Measurements from ENCODE around the gene SF3B2.
"Not testable (repeated sequence)": the region's sequence is repeated elsewhere in the genome, so short reads cannot be mapped to it uniquely, and the experiment has no call there.

The SF3B2 gene, protein sequence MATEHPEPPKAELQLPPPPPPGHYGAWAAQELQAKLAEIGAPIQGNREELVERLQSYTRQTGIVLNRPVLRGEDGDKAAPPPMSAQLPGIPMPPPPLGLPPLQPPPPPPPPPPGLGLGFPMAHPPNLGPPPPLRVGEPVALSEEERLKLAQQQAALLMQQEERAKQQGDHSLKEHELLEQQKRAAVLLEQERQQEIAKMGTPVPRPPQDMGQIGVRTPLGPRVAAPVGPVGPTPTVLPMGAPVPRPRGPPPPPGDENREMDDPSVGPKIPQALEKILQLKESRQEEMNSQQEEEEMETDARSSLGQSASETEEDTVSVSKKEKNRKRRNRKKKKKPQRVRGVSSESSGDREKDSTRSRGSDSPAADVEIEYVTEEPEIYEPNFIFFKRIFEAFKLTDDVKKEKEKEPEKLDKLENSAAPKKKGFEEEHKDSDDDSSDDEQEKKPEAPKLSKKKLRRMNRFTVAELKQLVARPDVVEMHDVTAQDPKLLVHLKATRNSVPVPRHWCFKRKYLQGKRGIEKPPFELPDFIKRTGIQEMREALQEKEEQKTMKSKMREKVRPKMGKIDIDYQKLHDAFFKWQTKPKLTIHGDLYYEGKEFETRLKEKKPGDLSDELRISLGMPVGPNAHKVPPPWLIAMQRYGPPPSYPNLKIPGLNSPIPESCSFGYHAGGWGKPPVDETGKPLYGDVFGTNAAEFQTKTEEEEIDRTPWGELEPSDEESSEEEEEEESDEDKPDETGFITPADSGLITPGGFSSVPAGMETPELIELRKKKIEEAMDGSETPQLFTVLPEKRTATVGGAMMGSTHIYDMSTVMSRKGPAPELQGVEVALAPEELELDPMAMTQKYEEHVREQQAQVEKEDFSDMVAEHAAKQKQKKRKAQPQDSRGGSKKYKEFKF

DNA sequence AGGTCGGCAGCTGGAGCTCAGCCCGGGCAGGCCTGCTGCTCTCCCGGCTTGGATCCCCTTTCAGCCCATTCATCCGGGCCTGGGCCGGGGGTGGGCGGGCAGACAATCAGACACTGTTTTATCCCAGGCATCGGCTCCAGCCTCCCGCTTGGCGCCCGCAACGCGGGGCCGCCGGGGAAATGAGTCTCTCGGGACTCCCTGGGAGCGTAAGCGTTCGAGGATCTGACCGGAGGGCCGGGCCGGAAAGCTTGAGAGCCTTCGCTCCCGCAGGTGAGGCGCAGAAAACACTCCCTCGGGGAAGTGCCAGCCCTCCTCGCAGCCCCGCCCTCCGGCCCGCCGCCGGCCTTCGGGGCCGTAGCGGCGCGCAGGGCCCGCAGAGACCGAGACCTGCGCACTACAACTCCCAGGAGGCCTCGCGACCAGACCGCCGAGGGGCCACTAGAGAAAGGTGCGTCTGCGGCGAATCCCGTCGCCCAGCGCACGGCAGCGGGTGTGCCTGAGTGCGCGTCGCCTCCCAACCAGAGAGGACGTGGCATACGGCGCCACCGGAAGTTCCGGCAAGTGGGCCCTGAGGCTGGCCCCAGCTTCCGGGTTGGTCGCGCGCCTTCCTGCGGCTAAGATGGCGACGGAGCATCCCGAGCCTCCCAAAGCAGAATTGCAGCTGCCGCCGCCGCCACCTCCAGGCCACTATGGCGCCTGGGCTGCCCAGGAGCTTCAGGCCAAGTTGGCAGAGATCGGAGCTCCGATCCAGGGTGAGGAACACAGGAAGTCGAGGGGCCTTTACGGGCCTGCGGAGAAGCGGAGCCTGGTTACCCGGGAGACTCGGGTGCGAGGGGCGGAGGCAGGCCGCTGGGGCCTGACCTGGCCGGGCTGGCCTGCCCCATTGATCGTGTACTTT, at the start of gene SF3B2:
Gene SF3B2 (plus strand): TSS at position 599 of the 898 bp plus-strand sequence. CDS start 21 bp downstream, at position 620.
- in situ Hi-C loops (cut with HindIII; ENCODE audit: low pct_unique_long_range_greater_than_20kb, low sequenced_read_pairs) = no loop called here
- TF ChIP-seq JUND (IDR thresholded peaks at IDR 0.05; ENCODE audit: low read depth) = no peak
- DNase-seq (ENCODE audit: low read depth in 1 of 2, low spot score in 1 of 2) = peak; percentile 99 to 100

DNA sequence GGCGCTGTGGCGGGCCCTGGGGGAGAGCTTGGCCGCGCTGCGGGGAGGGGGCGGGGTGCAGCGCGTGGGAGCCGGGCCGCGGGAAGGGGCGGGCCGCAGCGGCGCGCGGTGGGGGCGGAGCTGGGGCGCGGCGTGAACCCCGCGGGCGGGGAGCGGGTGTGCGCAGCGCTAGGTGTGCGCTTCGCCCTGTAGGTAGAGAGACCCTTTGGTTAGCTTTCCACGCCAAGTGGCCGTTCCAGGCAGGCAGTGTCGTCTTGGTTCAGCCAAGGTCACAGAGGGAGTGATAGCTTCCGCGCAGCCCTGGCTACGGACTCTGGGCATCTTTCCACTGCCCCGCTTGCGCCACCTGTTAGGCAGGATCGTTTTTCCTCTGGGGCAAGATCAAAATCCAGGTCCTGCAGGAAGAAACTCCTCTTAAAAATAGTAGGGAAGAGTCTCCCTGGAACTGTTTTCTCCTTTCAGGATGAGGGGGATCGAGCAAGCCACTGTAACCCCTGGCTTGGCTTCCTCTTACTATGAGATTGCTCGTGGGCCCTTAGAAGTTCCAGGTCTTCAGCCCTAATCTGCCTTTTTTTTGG, 49.4 kb upstream of the SF3B2 start:
- no peak for TF ChIP-seq JUND (IDR thresholded peaks at IDR 0.05; ENCODE audit: low read depth)
- in situ Hi-C loops (cut with HindIII; ENCODE audit: low pct_unique_long_range_greater_than_20kb, low sequenced_read_pairs) = no loop called here
- DNase-seq (ENCODE audit: low read depth in 1 of 2, low spot score in 1 of 2) = peak; percentile 77 to 91

DNA sequence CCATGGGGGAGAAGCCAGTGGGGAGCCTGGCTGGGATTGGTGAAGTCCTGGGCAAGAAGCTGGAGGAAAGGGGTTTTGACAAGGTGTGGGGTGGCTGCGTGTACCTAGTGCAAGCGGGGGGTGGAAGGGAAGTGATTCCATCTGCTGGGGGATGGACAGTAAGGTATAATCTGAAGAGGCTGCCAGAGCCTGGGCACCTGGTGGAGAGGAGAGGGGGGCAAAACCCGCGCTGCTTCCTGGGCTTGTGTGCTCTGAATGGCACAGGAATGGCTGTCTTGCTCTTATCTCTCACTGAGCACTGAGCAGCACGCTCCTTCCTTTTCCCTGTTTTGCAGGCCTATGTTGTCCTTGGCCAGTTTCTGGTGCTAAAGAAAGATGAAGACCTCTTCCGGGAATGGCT, 48.9 kb upstream of the SF3B2 start:
- DNase-seq (ENCODE audit: low read depth in 1 of 2, low spot score in 1 of 2) = no peak
- no peak for TF ChIP-seq JUND (IDR thresholded peaks at IDR 0.05; ENCODE audit: low read depth)
- in situ Hi-C loops (cut with HindIII; ENCODE audit: low pct_unique_long_range_greater_than_20kb, low sequenced_read_pairs) = no loop called here

DNA sequence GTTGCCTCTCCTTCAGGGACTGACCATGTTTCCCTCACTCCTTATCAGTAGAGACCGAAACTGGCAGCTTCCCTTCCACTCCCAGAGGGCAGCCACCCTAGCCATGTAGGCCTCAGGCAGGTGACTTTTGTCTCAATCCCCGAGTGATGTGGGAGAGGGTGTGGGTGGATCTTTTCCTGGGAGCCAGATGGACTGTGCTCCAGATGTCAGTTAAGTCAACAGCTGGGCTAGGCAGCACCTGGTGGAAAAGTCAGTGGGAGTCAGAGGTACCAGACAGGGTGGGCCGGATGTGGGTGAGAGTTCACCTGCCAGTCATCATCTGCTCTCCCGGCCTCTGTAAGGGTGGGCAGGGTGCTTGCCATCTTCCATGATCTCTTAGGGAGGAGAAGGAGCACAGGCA, 48.0 kb upstream of the SF3B2 start:
- TF ChIP-seq JUND (IDR thresholded peaks at IDR 0.05; ENCODE audit: low read depth) = no peak
- in situ Hi-C loops (cut with HindIII; ENCODE audit: low pct_unique_long_range_greater_than_20kb, low sequenced_read_pairs) = no loop called here
- no peak for DNase-seq (ENCODE audit: low read depth in 1 of 2, low spot score in 1 of 2)

DNA sequence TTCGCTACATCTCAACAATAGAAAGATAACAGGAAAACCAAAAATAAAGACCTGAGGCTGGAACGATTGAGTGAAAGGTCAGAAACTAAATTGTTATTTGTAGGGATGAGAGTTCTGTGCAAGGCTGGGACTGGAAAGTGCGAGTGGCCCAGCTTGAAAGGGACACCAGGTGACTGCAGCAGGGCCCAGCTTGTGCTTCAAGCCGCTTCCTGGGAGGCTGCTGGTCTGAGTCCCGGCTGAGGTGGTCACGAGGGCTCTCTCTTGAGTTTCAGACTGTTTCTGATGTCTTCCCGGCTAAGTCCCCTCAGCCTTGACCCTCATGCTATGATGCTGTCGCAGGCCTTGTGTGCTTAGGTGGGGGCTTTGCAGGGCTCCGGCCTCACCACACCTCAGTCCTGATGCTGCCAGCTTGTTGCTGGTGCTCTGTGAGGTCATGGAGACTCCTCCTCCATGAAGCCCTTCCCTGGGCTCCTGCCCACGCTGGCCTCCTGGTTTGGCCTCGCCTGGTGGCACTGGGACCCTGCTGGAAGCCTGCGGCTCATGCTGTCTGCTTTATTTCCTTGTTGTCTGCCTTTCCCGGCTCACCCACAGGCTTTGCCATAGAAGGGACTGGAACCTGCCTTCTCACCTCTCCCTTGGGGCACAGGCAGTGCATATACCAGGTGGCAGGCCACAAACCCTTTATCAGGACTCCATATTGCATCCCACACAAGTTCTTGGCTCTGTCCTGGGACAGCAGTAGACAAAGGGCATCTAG, 45.9 kb upstream of the SF3B2 start:
- in situ Hi-C loops (cut with HindIII; ENCODE audit: low pct_unique_long_range_greater_than_20kb, low sequenced_read_pairs) = no loop called here
- TF ChIP-seq JUND (IDR thresholded peaks at IDR 0.05; ENCODE audit: low read depth) = no peak
- no peak for DNase-seq (ENCODE audit: low read depth in 1 of 2, low spot score in 1 of 2)

DNA sequence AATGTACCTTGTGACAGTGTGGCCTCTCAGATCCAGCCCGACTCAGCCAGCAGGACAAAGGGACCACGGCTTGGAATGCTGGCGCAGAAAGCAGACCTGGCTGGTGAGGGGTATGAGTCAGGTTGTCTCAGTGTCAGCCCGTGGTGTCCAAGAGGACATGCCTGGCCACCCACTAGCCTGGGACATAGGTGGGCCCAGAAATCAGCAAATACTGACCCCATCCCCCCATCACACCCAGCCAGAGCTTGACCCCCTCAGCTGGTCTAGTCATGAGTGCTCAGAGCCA, 45.3 kb upstream of the SF3B2 start:
- no peak for DNase-seq (ENCODE audit: low read depth in 1 of 2, low spot score in 1 of 2)
- no peak for TF ChIP-seq JUND (IDR thresholded peaks at IDR 0.05; ENCODE audit: low read depth)
- in situ Hi-C loops (cut with HindIII; ENCODE audit: low pct_unique_long_range_greater_than_20kb, low sequenced_read_pairs) = no loop called here

DNA sequence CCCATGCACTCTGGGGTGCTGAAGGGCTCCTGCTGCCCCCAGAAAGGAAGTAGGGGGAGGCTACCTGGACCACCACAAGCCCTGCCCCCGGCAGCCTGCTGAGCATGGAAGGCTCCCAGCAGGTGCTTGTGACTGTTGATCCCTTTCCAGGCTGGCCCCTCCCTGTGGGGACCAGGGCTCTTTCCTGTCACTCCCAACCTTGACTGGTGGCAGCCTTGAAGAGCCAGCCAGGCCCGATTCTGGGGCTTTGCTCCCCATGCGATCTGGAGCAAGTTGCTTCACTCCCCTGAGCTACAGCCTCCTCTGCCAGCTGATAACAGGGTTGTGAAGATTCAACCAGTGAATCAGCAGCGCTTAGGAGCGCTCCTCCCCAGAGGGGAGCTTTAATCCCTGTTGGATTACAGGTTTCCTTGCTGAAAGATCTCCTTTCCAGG, 44.9 kb upstream of the SF3B2 start:
- in situ Hi-C loops (cut with HindIII; ENCODE audit: low pct_unique_long_range_greater_than_20kb, low sequenced_read_pairs) = no loop called here
- TF ChIP-seq JUND (IDR thresholded peaks at IDR 0.05; ENCODE audit: low read depth) = no peak
- DNase-seq (ENCODE audit: low read depth in 1 of 2, low spot score in 1 of 2) = no peak

DNA sequence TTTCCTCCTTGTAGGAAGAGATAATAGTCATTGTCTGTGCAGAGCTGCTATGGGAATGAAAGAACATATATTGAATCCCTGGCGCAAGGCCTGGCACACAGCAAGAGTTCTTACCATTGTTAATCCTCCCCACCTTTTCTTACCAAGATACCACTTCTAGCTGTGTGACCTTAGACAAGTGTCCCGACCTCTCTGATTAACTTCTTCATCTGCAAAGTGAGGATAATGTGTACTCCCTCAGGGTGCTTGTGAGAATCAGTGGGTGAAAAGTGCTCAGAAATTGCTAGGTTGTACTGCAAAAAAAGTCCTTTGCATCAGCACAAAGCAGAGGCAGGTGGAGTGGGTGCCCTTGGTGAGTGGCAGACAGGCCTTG, 44.1 kb upstream of the SF3B2 start:
- DNase-seq (ENCODE audit: low read depth in 1 of 2, low spot score in 1 of 2) = no peak
- in situ Hi-C loops (cut with HindIII; ENCODE audit: low pct_unique_long_range_greater_than_20kb, low sequenced_read_pairs) = no loop called here
- TF ChIP-seq JUND (IDR thresholded peaks at IDR 0.05; ENCODE audit: low read depth) = no peak

DNA sequence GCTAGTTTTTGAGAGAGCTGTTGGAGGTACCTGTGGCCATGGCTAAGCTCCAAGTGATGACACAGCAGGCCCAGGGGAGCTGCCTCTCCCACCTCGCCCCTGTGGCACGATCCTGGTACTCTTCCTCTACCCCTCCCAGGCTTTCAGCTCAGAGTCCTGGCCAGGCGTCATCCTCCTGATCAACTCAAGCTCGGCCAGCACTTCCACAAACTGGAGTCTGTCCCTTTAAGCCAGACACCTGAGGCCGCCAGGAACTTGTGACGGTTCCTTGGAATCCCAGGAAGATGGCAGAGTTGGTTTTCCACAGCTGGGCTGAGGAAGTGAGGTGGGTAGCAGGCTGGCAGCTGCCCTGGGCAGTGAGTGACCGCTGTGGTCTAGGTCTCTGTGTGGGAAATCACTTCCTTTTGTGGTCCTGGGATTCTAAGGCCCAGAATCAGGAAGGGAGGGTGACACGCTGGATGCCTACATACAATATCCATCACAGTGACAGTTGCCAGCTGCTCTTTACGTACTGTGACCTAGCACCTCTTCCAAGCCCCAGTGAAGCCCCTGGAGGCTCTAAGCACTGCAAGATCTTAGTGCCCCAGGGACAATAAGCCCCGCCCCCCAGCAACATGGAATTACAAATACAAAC, 43.6 kb upstream of the SF3B2 start:
- DNase-seq (ENCODE audit: low read depth in 1 of 2, low spot score in 1 of 2) = peak; percentile 67 to 72
- TF ChIP-seq JUND (IDR thresholded peaks at IDR 0.05; ENCODE audit: low read depth) = no peak
- in situ Hi-C loops (cut with HindIII; ENCODE audit: low pct_unique_long_range_greater_than_20kb, low sequenced_read_pairs) = no loop called here

DNA sequence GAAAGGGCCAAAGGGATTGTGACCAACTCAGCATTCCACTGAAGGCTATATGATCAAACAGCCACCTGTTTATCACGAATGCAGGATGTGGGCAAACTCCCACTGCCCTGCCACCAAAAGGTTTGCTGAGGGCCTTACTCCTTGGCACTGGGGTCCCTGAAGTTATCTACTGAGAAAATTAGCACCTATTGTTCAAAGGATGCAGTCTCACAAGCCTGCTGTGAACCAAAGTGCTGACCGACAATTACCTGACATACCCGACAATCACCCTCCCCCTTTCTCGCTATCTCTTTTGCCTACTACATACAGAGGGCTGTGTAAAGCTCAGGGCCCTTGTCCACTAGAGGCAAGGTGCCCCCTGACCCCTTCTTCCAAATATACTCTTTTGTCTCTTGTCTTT, 42.1 kb upstream of the SF3B2 start:
- in situ Hi-C loops (cut with HindIII; ENCODE audit: low pct_unique_long_range_greater_than_20kb, low sequenced_read_pairs); DNase-seq (ENCODE audit: low read depth in 1 of 2, low spot score in 1 of 2): not testable (repeated sequence)

DNA sequence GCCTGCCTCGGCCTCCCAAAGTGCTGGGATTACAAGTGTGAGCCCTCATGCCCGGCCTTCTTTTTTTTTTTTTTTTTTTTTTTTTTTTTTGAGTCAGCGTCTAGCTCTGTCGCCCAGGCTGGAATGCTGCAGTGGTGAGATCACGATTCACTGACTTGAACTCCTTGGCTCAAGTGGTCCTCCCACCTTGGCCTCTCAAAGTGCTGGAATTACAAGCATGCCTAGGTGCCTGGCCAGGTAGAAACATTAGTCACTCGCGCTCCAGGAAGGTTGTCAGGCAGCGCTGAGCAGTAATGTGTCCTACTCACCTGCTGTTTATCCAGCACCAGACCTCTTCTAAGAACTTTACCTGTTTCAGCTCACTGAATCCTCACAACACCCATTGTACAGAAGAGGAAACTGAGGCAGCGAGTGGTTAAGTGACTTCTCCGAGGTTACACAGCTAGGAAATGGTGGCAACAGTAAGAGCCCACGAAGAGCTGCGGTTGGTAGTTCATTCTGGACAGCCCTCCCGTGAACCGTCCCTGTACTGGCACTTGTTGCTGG, 40.9 kb upstream of the SF3B2 start:
- in situ Hi-C loops (cut with HindIII; ENCODE audit: low pct_unique_long_range_greater_than_20kb, low sequenced_read_pairs) = no loop called here
- TF ChIP-seq JUND (IDR thresholded peaks at IDR 0.05; ENCODE audit: low read depth) = no peak
- DNase-seq (ENCODE audit: low read depth in 1 of 2, low spot score in 1 of 2) = peak; percentile 50 to 58
